GM18520 (cell line): ENCODE data around the gene FLCN.

ENCODE experiments used
- ATAC-seq: cut with Tn5 transposase; IDR thresholded peaks from one replicate; pipeline ENCODE4 v1.9.1; 2021; ENCODE audit not compliant: unreplicated experiment

Gene FLCN

DNA sequence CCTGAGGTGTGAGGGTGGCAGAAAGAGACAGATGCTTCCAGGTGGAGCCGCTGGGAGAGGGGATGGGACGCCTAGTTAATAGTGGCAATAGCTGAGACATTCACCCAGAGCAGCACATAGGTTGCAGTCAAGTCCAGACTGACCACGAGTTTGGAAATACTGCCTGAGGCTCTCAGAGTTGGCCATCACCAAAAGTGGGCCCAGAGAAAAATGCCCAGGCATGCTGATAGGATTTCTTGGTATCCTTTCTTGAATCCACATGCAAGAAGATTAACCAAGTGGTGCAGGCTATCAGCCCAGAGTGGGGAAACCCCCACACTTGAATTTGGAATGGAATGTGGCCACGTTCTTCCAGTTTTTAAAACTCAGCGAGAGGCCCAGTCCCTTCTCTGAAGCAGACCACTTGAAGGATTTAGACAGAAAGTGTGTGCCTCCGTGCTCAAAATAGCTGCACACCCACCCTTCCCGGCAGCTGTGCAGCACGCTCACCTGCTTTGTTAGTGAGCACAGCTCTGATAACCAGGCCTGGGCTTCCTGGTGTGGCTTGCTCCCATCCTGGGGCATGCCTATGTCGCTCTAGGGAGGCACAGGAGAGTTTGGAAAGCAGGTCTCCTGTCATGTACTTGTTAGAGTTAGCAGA lies 66.5 kb downstream of the FLCN start:
- ATAC-seq = no peak

GRCh38 chr17:17169396-17169795 lies 67.6 kb downstream of the FLCN start:
- ATAC-seq = no peak

- ATAC-seq = no peak
These were observed 68.6 kb downstream of the FLCN start for GRCh38 chr17:17168401-17168800.

DNA sequence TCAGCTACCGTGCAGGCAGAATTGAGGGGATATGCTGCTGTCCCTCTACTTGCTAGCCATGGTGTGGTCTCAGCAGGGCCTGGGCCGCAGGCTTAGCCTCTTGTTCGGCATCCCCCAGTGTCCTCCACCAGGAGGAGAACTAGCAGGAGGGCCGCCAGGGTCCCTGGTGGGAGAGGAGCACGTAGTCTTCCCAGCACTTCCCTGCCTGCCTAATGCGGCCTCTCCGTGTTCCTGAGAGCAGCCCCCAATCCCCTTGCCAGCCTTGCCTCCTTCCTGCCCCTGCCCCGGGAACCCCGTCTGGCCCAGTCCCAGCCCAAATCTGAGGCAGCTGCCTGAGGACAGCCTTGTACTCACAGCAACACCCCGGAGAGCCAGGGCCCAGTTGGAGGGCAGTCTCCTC lies 69.0 kb downstream of the FLCN start:
- no peak for ATAC-seq

GRCh38 chr17:17167356-17167755 lies 69.6 kb downstream of the FLCN start:
- no peak for ATAC-seq

DNA sequence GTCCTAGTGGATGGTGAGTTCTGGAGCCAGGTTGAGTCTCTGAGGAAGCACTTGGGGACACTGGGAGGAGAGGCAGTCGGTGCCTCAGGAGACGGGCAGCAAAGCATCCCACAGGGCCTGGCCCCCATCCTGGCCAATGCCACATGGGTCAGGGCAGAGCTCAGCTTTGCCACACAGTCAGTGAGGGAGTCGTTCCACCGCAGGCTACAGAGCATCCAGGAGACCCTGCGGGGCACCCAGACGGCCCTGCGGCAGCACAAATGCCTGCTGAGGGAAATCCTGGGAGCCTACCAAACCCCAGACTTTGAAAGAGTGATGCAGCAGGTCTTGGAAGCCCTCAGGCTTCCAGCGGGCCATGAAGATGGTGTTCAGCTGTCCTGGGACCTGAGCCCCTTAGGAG lies 70.5 kb downstream of the FLCN start:
- ATAC-seq = no peak

- no peak for ATAC-seq
These were observed 71.2 kb downstream of the FLCN start for GRCh38 chr17:17165666-17166308.

- ATAC-seq = no peak
These were observed 72.3 kb downstream of the FLCN start for GRCh38 chr17:17164676-17165075.

DNA sequence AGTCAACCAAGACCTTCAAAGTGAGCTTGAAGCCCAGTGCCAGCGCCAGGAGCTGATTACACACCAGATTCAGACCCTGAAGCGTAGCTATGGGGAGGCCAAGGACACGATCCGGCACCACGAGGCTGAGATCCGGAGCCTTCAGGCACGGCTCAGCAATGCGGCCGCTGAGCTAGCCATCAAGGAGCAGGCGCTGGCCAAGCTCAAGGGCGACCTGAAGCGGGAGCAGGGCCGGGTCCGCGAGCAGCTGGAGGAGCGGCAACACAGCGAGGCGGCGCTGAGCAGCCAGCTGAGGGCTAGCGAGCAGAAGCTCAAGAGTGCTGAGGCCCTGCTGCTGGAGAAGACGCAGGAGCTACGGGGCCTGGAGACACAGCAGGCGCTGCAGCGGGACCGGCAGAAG lies 72.8 kb downstream of the FLCN start:
- no peak for ATAC-seq
